Vagina (tissue), 2 donors: ENCODE data around the gene CTR9.

ENCODE experiments used
- CTCF ChIP-seq, 3 experiments: fragments of 450-650 bp in 2 of 3; fragments of 200-600 bp in 1 of 3; sonication (generic) in 1 of 3; IDR thresholded peaks; one replicate each; pipeline ENCODE4 v1.5.1; 2017 to 2019; ENCODE audit warnings: antibody characterized with exemption in 3 of 3, mild to moderate bottlenecking in 2 of 3, moderate library complexity in 2 of 3
- POLR2A ChIP-seq, 2 donors: fragments of 450-650 bp; IDR thresholded peaks; one replicate each; pipeline ENCODE4 v1.6.1; 2017; ENCODE audit warnings: antibody characterized with exemption in 2 of 2, mild to moderate bottlenecking in 2 of 2, moderate library complexity in 2 of 2

DNA sequence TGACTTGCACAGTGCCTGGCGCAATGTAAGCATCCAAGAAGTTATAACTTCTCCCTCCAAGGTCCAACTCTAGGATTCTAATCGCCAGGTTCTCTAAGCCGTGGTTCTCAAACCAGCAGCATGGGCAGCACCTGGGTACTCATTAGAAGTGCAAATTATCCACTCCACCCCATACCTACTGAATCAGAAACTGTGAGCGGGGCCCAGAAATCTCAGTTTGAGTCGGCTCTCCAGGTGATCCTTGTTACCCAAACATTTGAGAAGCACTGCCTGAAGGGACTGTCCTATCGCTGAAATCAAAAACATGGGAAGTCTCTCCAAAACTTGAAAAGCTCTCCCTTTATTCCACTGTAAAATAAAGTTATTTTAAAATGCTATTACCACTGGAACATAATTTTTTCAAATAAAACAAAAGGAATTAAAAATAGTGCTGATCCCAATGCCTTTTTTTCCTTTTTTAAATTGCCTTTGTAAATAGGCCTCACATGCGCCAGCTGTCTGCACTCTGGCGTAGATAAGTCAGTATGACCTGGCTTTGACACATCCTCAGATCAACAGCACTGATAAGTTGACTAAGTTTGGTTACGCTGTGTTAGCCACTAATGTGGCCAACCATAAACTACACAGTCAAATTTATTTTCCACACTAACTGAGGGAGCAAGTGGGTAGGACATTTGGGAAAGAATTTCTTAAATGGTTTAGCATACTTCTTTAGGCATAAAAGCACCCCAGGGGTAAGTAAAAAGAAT lies 8.4 kb upstream of the CTR9 start:
- TF ChIP-seq POLR2A (IDR thresholded peaks at IDR 0.05) (no peak), CTCF (IDR thresholded peaks at IDR 0.05) (no peak)
